Stimulated activated CD4-positive, alpha-beta T cell treated with anti-CD3 and anti-CD28 coated beads, Interleukin-4, amount 100 ng/mL, for 48 hours (primary cell): Measurements from ENCODE around the gene PMFBP1.
"Not testable (repeated sequence)": the region's sequence is repeated elsewhere in the genome, so short reads cannot be mapped to it uniquely, and the experiment has no call there.

Source experiments
- DNase-seq, 2 donors: peaks; one replicate each; pipeline ENCODE4 v3.0.0-alpha.2; 2020; ENCODE audit warnings: low read depth in 2 of 2

The PMFBP1 gene

DNA sequence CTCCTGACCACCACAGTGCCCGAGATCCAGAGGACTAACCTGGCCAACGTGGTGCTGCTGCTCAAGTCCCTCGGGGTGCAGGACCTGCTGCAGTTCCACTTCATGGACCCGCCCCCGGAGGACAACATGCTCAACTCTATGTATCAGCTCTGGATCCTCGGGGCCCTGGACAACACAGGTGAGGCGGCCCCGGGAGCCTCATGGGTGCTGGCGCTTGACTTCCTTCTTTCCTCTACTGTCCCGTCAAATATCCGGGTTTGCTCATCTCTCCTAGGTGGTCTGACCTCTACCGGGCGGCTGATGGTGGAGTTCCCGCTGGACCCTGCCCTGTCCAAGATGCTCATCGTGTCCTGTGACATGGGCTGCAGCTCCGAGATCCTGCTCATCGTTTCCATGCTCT lies 64.6 kb downstream of the PMFBP1 start:
- DNase-seq, result no peak

- no peak for DNase-seq
These were observed 66.0 kb downstream of the PMFBP1 start for GRCh38 chr16:72105978-72106377.

DNA sequence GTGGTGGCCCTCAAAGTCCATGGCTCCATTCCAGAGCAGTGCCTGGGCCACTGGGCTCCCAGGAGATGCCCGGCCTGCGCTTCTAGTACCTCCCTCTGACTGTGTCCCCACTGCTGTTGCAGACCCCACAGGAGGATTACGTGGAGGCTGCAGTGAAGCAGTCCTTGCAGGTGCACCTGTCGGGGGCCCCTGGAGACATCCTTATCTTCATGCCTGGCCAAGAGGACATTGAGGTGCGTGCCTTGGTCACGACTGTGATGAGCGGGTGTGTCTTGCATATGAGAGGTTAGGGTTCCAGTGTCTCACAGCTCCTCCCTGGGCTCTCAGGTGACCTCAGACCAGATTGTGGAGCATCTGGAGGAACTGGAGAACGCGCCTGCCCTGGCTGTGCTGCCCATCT lies 67.0 kb downstream of the PMFBP1 start:
- DNase-seq, result no peak

- no peak for DNase-seq
These were observed 70.8 kb downstream of the PMFBP1 start for GRCh38 chr16:72101195-72101594.

DNA sequence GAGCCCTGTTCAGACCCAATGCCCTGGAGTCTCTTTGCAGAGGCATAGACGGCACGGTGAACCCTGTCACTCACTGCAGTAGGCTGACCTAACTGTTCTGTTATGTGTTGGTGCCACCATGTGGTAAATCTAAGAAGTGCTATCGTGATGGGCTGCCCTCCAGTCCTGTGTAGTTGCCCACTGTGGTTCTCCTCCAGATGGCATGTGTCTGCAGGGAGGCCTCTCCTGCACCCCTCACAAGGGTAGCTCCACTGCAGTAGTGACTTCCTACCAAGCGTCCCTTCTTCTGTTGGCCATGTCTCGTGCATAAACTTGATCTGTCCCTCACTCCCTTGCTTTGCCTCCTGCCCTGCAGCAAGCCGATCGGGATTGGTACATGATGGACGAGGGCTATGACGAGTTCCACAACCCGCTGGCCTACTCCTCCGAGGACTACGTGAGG lies 72.6 kb downstream of the PMFBP1 start:
- DNase-seq, result peak; percentile 18 to 28

DNA sequence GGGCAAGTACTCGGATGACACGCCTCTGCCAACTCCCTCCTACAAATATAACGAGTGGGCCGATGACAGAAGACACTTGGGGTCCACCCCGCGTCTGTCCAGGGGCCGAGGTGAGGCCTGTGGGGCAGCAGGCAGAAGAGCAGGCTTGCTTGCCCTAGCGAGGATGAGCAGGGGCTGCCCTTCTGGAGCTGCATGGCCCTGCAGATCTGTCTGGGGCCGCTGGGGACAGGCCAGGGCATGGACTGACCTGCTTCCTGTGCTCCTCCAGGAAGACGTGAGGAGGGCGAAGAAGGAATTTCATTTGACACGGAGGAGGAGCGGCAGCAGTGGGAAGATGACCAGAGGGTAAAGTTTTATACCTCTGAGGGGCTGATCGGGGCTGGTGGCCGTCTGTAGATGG lies 73.0 kb downstream of the PMFBP1 start:
- DNase-seq, result no peak

DNA sequence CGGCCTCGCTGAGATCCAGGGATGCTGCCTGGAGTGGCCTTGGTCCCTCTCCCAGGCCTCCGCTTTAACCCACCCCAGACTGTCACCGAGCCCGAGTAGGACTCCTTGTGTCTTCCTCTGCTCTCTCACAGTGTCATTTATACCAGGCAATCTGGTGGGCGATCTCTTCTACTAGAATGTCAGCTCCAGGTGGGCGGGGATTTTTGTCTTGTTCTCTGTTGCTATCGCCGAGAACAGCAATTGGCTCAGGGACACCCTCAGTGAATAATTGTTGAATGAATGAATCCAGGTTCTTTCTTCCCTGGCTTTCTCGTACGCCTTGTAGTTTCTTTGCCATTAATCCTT lies 77.7 kb downstream of the PMFBP1 start:
- peak; percentile 24 to 32 for DNase-seq

GRCh38 chr16:72093448-72094265 lies 78.3 kb downstream of the PMFBP1 start, which contains the start of the genes DHX38 and TXNL4B:
Gene DHX38 (plus strand): TSS chr16:72093847. CDS start chr16:72096158, 2,311 bp downstream.
Gene TXNL4B (minus strand): TSS chr16:72093620. CDS start chr16:72090749, 2,871 bp downstream.
- peak; percentile 74 to 89 for DNase-seq

DNA sequence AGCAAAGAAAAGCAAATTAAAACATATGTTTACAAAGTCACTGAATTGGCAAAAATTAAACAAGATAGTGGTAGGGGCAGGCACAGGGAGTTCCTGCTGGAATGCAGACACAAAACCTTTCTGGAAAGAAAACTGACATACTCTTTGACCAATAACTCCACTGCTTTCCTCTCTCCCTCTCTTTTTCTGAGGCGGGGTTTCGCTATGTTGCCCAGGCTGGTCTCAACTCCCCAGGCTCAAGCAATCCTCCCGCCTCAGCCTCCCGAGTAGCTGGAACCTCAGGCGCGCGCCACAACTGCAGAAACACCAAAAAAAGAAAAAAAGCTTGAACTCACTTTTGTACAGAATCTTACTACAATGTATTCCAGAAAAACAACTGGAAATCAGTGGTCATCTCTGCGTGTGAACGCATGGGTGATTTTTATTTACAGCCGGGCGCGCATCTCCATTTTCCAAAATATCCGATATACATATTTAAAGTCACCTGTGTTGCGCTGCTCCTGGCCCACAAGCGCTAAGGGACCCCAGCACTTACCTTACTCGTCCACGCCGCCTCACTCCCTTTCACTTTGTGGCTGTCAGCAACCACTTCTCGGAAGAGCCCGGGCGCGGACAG lies 79.0 kb downstream of the PMFBP1 start:
- DNase-seq, result no peak

DNA sequence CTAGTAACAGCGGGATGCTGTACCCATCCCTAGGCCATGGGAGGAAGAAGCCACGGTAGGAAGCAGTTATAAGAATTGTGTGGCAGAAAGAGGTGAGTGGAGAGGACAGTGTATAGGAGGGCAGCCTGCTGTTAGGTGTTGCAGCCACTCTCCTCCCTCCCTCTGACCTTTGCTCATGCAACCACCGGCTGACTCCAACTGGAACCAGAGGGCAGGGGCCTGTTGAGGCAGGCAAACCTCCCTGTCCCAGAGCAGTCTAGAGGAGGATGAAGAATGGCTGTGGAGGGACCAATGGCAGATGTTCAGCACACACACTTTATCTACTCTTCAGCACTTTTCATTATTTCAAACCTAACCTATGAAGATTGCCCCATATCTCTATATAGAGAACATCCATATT lies 80.7 kb downstream of the PMFBP1 start:
- DNase-seq, result no peak

DNA sequence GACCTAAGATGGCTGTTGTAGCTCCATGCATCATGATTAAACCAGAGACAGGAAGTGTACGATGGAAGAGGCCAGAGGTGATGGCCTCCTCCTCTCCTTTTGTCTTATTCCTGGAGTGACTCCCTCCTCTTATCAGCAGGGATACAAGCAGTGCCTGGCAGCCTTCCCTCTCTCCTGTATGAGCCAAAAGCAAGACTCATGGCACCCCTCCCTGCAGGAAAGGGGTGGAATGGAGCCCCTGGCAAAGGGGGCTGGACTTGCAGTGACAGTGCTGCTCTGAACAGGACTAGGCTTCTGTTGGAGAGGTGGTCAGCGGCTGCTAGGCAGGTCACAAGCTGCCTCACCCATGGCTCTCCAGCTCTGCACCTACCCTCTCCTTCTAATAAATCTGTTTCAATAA lies 87.0 kb downstream of the PMFBP1 start:
- no peak for DNase-seq

DNA sequence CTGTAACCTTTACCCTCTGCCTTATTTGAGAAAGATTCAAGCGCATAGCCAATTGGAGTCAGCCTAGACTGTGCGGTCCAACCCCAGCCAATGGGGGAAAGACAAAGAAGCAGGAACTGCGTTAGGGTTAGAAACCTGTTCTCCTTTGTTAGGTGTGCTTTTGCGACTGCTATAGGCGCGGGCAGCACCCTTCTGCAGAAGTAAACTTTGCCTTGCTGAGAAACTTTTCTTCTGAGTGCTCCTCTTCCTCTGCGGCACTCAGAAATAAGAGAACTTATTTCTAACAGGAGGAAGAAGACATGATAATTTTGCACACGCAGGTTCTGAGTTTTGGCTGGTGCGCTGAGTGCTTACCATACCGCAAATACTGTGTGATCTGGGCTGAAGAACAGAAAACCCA lies 87.5 kb downstream of the PMFBP1 start:
- DNase-seq, result no peak

GRCh38 chr16:72083778-72084404 lies 88.1 kb downstream of the PMFBP1 start:
- no peak for DNase-seq

DNA sequence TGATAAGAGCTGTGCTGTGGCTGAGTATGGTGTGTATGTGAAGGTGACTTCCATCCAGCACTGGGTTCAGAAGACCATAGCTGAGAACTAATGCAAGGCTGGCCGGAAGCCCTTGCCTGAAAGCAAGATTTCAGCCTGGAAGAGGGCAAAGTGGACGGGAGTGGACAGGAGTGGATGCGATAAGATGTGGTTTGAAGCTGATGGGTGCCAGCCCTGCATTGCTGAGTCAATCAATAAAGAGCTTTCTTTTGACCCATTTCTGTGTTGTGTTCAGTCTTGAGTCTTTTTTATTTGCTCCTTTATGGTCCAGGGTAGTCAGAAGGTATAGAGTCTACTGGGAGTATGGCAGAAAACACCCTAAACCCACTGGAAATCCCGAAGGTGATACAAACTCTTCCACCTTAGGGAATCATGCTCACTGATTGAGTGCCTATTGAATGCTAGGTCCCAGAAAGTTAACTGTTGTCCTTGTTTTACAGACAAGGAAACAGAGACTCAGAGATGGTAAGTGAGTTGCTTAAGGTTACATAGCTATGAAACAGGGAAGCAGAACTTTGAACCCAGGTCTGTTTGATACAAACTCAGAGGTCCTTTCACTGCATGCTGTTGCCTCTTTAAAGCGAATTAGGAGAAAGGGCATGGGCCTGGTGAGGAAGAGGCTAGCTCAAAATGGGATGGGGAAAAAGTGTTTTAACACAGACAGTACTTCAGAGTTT lies 94.8 kb downstream of the PMFBP1 start:
- not testable (repeated sequence) for DNase-seq

GRCh38 chr16:72075067-72075466 lies 96.9 kb downstream of the PMFBP1 start:
- not testable (repeated sequence) for DNase-seq

DNA sequence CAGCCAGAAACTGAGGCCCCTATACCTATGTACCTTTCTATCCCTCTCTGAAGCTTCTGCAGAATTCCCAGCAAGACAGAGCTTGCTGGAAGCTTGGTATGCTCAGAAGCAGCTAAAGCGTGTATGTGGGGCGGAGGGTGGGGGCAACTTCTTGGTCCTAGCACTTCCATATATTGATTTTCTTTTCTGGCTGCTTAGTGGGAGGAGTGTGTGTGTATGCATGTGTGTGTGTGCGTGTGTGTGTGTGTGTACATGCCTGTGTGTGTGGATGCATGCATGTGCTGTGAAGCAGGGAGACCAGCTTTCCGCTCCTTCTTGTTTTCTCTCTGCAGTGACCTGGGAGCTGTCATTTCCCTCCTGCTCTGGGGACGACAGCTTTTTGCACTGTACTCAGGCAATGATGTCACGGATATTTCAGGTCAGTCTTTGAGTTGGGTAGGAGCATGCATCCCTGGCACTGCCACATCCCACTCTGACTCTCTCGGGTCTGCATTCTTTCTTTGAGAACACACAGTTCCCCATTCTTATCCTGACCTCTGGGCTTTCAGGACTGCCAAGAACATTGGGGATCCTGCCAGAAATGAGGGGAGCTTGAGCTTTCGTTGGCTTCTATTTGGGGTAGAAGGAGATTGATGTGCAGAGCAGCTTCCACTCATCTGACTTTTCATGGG lies 98.3 kb downstream of the PMFBP1 start:
- DNase-seq, result no peak

- no peak for DNase-seq
These were observed 99.2 kb downstream of the PMFBP1 start for GRCh38 chr16:72072514-72073342.
